HG02571 (cell line): ENCODE data around the gene UNC45B.
"Not testable (repeated sequence)": the region's sequence is repeated elsewhere in the genome, so short reads cannot be mapped to it uniquely, and the experiment has no call there.

Experiments
- ATAC-seq: cut with Tn5 transposase; IDR thresholded peaks from one replicate; pipeline ENCODE4 v1.9.1; 2021; ENCODE audit warnings: mild to moderate bottlenecking, moderate library complexity; ENCODE audit not compliant: unreplicated experiment

UNC45B gene

GRCh38 chr17:35213412-35213940, 65.9 kb downstream of the UNC45B start:
- ATAC-seq = no peak

- ATAC-seq = no peak
Observed at GRCh38 chr17:35214192-35214591, 66.6 kb downstream of the UNC45B start.

- ATAC-seq = no peak
Observed at GRCh38 chr17:35214631-35215273, 67.1 kb downstream of the UNC45B start.

GRCh38 chr17:35217107-35217506, 69.5 kb downstream of the UNC45B start:
- ATAC-seq = no peak

- no peak for ATAC-seq
Observed at GRCh38 chr17:35218915-35219314, 71.3 kb downstream of the UNC45B start.

GRCh38 chr17:35222452-35222851, 74.8 kb downstream of the UNC45B start:
- ATAC-seq = no peak

- ATAC-seq = no peak
Observed at GRCh38 chr17:35224436-35224835, 76.8 kb downstream of the UNC45B start.

- ATAC-seq = no peak
Observed at GRCh38 chr17:35227546-35227945, 79.9 kb downstream of the UNC45B start.

GRCh38 chr17:35229638-35230037, 82.0 kb downstream of the UNC45B start:
- ATAC-seq = no peak

- not testable (repeated sequence) for ATAC-seq
Observed at GRCh38 chr17:35234315-35234714, 86.7 kb downstream of the UNC45B start.

- ATAC-seq = no peak
Observed at GRCh38 chr17:35235289-35235688, 87.7 kb downstream of the UNC45B start.

GRCh38 chr17:35235917-35236316, 88.3 kb downstream of the UNC45B start:
- no peak for ATAC-seq

- no peak for ATAC-seq
Observed at GRCh38 chr17:35236821-35237220, 89.2 kb downstream of the UNC45B start.

- no peak for ATAC-seq
Observed at GRCh38 chr17:35238821-35239220, 91.2 kb downstream of the UNC45B start.
